Measurements from ENCODE around the gene ARSI.

DNA sequence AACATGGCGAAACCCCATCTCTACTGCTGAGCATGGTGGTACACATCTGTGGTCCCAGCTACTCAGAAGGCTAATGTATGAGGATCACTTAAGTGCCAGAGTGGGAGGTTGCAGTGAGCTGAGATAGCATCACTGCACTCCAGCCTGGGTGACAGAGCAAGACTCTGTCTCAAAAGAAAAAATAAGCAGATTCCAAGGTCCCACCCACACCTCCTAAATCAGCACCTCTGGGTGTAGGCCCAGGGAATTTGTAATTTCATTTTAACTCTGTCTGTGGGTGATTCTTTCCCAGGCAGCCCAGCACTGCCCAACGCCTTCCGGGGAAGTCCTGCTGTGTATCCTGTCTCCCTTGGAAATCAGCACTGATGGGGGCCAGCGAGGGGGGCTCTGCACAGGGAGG lies 25.7 kb downstream of the ARSI start:
- TF ChIP-seq, protein P1, sequence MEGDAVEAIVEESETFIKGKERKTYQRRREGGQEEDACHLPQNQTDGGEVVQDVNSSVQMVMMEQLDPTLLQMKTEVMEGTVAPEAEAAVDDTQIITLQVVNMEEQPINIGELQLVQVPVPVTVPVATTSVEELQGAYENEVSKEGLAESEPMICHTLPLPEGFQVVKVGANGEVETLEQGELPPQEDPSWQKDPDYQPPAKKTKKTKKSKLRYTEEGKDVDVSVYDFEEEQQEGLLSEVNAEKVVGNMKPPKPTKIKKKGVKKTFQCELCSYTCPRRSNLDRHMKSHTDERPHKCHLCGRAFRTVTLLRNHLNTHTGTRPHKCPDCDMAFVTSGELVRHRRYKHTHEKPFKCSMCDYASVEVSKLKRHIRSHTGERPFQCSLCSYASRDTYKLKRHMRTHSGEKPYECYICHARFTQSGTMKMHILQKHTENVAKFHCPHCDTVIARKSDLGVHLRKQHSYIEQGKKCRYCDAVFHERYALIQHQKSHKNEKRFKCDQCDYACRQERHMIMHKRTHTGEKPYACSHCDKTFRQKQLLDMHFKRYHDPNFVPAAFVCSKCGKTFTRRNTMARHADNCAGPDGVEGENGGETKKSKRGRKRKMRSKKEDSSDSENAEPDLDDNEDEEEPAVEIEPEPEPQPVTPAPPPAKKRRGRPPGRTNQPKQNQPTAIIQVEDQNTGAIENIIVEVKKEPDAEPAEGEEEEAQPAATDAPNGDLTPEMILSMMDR (IDR thresholded peaks at IDR 0.05): no peak
- no peak for TF ChIP-seq POLR2A (IDR thresholded peaks at IDR 0.05)

Data from lower leg skin (tissue), 3 donors.